Stimulated activated CD8-positive, alpha-beta memory T cell treated with anti-CD3 and anti-CD28 coated beads, Interleukin-15, amount 100 ng/mL, for 48 hours (primary cell): ENCODE results near the gene NR1H3.
"Not testable (repeated sequence)": the region's sequence is repeated elsewhere in the genome, so short reads cannot be mapped to it uniquely, and the experiment has no call there.

Experiments used
- DNase-seq, 2 donors: peaks; one replicate each; pipeline ENCODE4 v3.0.0-alpha.2; 2020; ENCODE audit warnings: low read depth in 2 of 2

Gene NR1H3

DNA sequence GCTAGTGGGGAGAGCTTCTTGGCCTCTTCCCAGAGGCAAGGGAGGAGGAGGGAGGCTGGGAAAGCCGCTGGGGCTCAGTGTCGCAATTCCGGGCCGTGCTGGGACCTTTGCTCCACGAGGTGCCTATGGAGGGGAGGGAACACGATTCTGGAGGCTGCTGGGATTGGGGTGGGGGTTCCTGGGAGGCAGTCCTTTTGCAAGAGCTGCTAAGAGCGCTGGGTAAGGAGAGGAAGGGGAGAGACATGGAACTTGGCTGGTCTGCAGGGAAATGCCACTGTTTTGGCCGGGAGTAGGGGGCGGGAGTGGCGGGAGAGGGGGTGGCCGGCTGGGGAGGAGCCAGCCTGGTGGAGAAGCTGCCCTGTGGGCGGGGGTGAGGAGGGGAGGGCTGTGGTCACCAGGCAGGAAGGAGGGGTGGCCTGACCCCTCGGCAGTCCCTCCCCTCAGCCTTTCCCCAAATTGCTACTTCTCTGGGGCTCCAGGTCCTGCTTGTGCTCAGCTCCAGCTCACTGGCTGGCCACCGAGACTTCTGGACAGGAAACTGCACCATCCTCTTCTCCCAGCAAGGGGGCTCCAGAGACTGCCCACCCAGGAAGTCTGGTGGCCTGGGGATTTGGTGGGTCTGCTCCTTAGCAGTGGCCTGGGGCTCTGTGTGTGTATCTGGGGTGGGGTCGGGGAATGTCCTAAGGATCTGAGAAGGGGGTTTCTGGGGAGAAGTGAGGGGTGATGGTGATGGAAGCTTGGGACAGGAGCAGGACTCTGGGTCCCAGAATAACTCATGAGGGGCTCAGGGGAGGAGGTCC lies at the start of gene NR1H3:
TSS of gene NR1H3 (plus strand) at position 480 of the 800 bp plus-strand sequence. CDS start 1,221 bp downstream, outside the sequence.
- no peak for DNase-seq

GRCh38 chr11:47208008-47208552 lies 49.7 kb upstream of the NR1H3 start:
- not testable (repeated sequence) for DNase-seq

- DNase-seq: no peak
Measured at GRCh38 chr11:47208628-47209027, 49.2 kb upstream of the NR1H3 start.

GRCh38 chr11:47212938-47213337 lies 44.9 kb upstream of the NR1H3 start:
- no peak for DNase-seq

DNA sequence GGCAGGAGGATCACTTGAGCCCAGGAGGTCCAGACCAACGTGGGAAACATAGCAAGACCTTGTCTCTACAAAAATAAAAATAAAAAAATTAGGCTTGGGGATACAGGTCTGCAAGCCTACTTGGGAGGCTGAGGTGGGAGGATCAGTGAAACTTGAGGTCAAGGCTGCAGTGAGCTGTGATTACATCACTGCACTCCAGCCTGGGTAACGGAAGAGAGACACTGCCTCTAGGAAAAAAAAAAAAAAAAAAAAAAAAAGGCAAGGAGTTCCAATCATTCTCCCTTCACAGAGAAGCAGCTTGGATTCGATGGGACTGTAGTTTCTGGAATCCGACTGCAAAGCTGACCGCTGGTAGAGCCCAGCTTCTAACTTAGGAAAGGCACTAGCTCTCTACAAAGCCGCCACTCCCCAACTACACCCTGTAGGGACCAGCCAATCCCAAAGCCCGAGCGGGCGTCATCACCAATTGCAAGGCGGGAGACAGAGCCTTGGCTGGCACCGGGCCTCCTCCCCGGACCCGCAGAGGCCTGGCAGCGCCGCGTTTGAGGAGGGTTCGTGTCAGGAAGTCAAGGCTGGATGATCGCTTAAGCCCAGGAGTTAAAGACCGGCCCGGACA lies 43.7 kb upstream of the NR1H3 start:
- peak; percentile 66 to 82 for DNase-seq

GRCh38 chr11:47215366-47215910 lies 42.4 kb upstream of the NR1H3 start:
- no peak for DNase-seq

DNA sequence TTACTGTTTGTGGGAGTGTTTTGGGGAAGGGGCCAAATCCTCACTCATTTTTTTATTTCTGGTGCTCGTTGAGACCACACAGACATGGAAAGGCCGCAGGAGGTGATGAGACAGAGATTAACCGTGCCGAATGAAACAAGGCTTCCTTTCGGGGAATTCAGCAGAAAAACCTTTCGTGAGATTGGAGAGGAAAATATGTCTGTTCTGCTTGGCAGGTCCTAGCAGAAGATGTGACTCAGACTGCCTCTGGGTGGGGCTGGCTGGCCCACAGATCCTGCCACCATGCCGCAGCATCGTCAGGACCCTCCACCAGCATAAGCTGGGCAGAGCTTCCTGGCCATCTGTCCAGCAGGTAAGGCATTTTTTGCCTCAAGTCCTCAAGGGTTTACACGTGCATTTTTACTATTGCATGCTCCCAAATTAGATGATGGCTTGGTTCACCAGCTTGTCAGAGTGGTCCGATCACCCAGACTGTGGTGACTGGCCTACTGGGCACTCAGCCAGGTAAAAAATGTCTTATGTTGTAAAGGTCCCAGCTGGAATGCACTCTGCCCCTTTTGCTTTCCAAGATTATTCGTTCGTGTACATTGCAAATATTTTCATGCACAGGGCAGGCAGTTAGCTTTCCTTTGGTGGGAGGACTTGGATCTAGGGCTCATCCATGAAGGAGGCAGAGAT lies 41.5 kb upstream of the NR1H3 start:
- peak; percentile 68 to 72 for DNase-seq

DNA sequence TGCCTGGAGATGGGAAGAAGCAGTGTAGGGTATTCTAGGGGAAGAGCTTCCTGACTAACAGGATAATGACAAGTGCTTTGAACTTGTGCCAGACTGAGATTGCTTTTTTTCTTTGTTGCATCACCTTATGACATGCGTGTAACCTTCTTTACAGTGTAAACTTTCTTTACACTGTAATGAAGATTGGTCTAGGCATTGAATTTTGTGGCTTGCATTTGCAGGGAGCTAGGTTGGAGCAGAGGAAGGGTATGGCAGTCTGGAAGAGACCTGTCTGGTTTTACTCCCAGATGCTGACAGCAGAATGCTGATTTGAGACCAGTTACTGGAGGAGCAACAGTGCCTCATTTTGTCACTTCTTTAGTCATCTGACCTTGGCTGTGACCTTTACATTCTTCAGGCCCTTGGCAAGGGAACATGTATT lies 37.4 kb upstream of the NR1H3 start:
- no peak for DNase-seq

DNA sequence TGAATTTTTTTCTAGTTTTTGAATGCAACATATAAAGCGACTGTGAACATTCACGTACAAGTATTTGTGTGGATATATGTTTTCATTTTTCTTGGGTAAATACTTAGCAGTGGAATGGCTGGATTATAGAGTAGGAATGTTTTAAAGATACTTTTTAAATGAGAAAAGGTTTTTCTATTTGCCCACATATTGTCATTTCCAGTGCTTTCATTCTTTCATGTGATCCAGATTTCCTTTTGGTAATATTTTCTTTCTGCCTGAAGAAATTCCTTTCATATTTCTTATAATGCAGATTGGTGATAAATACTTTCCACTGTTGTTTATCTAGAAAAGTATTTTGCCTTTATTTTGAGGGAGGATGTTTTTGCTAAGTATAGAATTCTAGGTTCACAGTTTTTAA lies 35.1 kb upstream of the NR1H3 start:
- no peak for DNase-seq

DNA sequence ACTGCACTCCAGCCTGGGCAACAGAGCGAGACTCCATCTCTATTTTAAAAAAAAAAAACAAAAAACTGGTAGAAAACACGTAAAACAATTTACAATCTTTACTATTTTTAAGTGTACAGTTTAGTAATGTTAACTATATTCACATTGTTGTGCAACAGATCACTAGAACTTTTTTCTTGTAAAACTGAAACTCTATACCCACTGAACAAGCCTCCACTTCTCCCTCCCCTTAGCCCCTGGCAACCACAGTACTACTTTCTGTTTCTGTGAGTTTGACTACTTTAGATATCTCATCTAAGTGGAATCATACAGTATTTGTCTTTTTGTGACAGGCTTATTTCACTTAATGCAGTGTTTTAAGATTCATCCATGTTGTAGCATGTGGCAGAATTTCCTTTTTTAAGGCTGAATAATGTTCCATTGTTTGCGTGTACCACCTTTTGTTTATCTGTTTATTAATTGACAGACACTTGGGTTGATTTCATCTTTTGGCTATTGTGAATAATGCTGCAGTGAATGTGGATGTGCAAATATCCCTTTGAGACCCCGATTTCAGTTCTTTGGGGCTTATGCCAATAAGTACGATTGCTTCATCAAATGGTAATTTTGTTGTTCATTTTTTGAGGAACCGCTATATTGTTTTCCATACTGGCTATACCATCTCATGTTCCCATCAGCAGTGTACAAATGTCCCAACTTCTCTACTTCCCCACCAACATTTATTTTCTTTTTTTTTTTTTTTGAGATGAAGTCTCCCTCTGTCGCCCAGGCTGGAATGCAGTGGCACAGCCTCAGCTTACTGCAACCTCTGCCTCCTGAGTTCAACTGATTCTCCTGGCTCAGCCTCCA lies 32.0 kb upstream of the NR1H3 start:
- DNase-seq: no peak

GRCh38 chr11:47229161-47229560 lies 28.6 kb upstream of the NR1H3 start:
- no peak for DNase-seq

- no peak for DNase-seq
Measured at GRCh38 chr11:47233051-47233450, 24.7 kb upstream of the NR1H3 start.

- no peak for DNase-seq
Measured at GRCh38 chr11:47233989-47234668, 23.7 kb upstream of the NR1H3 start.

DNA sequence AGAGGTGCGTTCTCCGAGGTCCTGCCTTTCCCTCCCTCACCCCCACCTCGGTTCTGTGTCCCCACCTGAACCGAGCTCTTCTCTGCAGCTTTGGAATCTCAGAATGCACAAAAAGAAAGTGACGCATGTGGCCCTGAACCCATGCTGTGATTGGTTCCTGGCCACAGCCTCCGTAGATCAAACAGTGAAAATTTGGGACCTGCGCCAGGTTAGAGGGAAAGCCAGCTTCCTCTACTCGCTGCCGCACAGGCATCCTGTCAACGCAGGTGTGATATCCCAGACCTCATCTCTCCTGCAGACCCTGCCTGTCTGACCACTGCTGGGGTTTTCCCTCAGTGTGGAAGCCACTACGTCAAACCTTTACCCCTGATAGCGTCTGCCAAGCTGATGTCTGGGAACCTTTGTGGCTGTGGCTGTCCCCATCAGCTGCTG lies 23.1 kb upstream of the NR1H3 start:
- no peak for DNase-seq

DNA sequence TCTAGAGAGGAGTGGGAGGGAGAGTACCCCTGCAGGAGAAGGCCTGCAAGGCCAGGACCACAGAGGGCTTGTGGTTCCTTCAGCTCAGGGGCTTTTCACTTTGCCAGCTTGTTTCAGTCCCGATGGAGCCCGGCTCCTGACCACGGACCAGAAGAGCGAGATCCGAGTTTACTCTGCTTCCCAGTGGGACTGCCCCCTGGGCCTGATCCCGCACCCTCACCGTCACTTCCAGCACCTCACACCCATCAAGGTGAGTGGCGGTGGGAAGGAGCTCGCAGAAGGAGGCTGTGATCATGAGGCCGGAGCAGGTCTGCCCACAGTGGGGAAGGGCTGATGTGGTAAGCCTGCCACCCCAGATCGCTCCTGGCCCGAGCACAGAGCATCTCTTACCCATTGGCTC lies 22.6 kb upstream of the NR1H3 start:
- DNase-seq: no peak

DNA sequence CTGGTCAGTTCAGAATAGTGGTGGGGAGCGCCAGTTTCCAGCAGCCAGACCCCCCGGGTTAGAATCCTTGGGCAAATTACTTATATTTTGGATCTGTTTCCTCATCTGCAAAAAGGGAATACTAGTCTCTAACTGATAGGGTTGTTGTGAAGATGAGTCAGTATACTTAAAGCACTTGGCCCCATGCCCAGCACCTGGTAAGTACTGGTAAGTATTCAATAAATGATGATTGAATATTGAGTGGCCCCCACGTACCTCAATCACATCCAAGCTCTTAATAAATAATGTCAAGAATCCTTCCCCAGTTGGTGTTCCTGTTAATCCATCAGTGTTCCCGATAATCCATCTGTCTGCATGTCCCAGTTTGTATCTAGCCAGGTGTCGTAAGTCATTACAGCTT lies 21.3 kb upstream of the NR1H3 start:
- DNase-seq: no peak

DNA sequence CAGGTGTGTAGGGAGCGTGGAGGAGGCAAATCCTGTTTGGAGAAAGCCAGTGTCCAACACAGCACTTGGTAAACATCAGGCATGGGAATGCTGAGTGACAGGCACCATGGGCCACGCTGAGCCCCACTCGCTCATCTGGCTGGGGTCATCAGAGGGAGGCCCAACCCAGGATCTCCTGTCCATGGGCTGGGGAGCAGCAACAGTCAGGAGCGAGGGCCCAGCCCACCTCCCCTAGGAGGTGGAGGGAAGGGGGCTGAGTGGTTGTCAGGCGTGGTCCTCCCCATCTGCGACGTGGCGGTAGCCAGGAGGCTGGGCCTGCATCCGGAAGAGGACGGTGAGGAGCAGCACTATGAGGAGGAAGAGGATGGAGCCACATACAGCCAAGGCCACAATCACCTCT lies 17.9 kb upstream of the NR1H3 start:
- DNase-seq: no peak

DNA sequence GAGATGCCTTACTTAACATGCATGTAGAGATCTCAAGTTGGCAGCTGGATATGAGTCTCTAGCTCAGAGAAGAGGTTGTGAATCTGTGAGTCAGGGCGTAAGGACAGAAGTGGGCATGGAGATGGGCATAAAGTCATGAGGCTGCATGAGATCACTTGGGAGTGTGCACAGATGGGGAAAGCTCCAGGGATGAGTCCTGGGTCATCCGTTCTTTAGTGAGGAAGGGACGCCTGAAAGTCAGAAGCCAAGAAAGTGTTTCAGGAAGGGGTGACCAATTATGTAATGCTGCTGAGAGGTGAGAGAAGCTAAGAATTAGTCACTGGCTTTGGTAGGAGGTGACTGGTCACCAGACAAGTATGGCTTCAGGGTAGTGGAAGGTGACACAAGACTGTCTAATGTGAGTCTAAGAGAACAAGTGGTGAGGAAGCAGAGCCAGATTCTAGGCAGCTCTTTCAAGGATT lies 15.9 kb upstream of the NR1H3 start:
- DNase-seq: no peak

- no peak for DNase-seq
Measured at GRCh38 chr11:47242596-47243192, 15.1 kb upstream of the NR1H3 start.

DNA sequence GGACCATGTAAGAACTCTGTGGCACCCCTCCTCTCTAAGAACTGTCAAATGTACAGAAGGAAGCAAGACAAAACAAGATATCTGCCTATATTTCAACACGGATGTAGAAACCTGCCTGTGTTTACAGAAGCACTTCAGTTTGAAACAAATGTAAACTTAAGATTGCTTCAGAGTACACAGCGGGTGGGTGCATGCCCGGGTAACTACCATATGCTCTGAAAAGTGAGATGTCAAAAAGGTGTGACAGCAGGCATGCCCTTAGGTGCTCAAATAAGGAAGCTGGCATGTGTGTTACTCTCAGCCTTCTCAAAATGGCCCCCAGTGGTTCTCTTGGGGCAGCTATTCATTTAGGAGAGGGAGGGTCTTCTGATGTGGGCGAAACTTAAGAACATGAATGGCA lies 14.3 kb upstream of the NR1H3 start:
- no peak for DNase-seq
